Keratinocyte (primary cell): ENCODE results near the gene GNPTAB. TPM values are rescaled to one million over a fixed set of nuclear protein-coding genes. Genes with fewer than 3 reads are reported as not detected.

Experiments
- DNase-seq: peaks from one replicate; pipeline ENCODE4 v3.0.0-alpha.2; 2011; ENCODE audit warnings: low read depth, missing footprints, low spot score
- FAIRE-seq: peaks from 2 replicates; lab custom pipeline; 2011; peaks lifted over from hg19 to GRCh38; lab: Jason Lieb, UNC
- H2AFZ ChIP-seq: 2 replicates; pipeline ENCODE4 v1.6.0; 2012; ENCODE audit warnings: low read length, control low read depth, inconsistent platforms; ENCODE audit not compliant: control insufficient read depth
- H3K27ac ChIP-seq: 2 replicates; pipeline ENCODE4 v1.5.1; 2011; ENCODE audit warnings: low read length; ENCODE audit not compliant: control insufficient read depth, insufficient read depth
- H3K27me3 ChIP-seq: 3 replicates; pipeline ENCODE4 v1.6.0; 2011; ENCODE audit warnings: low read length; ENCODE audit not compliant: control insufficient read depth, insufficient read depth; ENCODE audit errors: extremely low read depth
- H3K36me3 ChIP-seq, 2 experiments: 2 replicates in 1 of 2; 3 replicates in 1 of 2; pipeline ENCODE4 v1.5.1; 2011; ENCODE audit warnings: low read length in 2 of 2, mild to moderate bottlenecking in 1 of 2; ENCODE audit not compliant: control insufficient read depth in 2 of 2, insufficient read depth in 2 of 2; ENCODE audit errors: extremely low read depth in 1 of 2
- H3K4me1 ChIP-seq: 3 replicates; pipeline ENCODE4 v1.5.1; 2011; ENCODE audit warnings: low read length; ENCODE audit not compliant: control insufficient read depth, insufficient read depth; ENCODE audit errors: extremely low read depth
- H3K4me2 ChIP-seq: 3 replicates; pipeline ENCODE4 v1.6.0; 2011; ENCODE audit warnings: low read depth, low read length; ENCODE audit not compliant: control insufficient read depth, insufficient read depth; ENCODE audit errors: extremely low read depth
- H3K4me3 ChIP-seq, 3 experiments: fragments of 200-600 bp in 1 of 3; sonication (generic) in 1 of 3; 2 replicates in 2 of 3; 3 replicates in 1 of 3; pipeline ENCODE4 v1.5.1; 2011 to 2016; ENCODE audit warnings: low read length in 3 of 3, mild to moderate bottlenecking in 3 of 3, control low read depth in 2 of 3, inconsistent platforms in 1 of 3, low read depth in 1 of 3, mixed read lengths in 1 of 3, mixed run types in 1 of 3, moderate library complexity in 1 of 3; ENCODE audit not compliant: control insufficient read depth in 2 of 3, insufficient read depth in 2 of 3; ENCODE audit errors: extremely low read depth in 1 of 3
- H3K79me2 ChIP-seq: 2 replicates; pipeline ENCODE4 v1.6.0; 2012; ENCODE audit warnings: low read length; ENCODE audit not compliant: control insufficient read depth, insufficient read depth
- H3K9ac ChIP-seq: 3 replicates; pipeline ENCODE4 v1.6.0; 2011; ENCODE audit warnings: low read length; ENCODE audit not compliant: control insufficient read depth, insufficient read depth; ENCODE audit errors: extremely low read depth
- H3K9me1 ChIP-seq: 3 replicates; pipeline ENCODE4 v1.6.0; 2011; ENCODE audit warnings: low read length; ENCODE audit not compliant: control insufficient read depth, insufficient read depth; ENCODE audit errors: extremely low read depth
- H3K9me3 ChIP-seq: 2 replicates; pipeline ENCODE4 v1.5.1; 2012; ENCODE audit warnings: low read depth, low read length; ENCODE audit not compliant: control insufficient read depth
- H4K20me1 ChIP-seq: 3 replicates; pipeline ENCODE4 v1.6.0; 2011; ENCODE audit warnings: low read length; ENCODE audit not compliant: control insufficient read depth, insufficient read depth; ENCODE audit errors: extremely low read depth
- EZH2 ChIP-seq: IDR thresholded peaks from one replicate; pipeline ENCODE4 v1.6.1; 2012; ENCODE audit warnings: inconsistent platforms, mild to moderate bottlenecking, low read length, moderate library complexity
- dilution Hi-C: fragments of 300-500 bp; cut with MboI; formaldehyde crosslinking; loops from one replicate; pipeline ENCODE4 v1.7.0; 2020; ENCODE audit warnings: low sequenced_read_pairs; ENCODE audit not compliant: extremely low pct_ligation_motif_present
- polyA plus RNA-seq, 5 experiments: library from polyadenylated mRNA; depleted of rRNA in 3 of 5; stranded (reverse) in 3 of 5; stranded (forward) in 1 of 5; unstranded in 1 of 5; fragments of >200 nt; gene quantifications; 1 replicate in 1 of 5; 2 replicates in 3 of 5; 3 replicates in 1 of 5; pipeline versions ENCODE4 v1.2.1 to v1.2.3, GENCODE V29; 2011 to 2012; ENCODE audit warnings: missing spikeins in 2 of 5, low read depth in 1 of 5, low replicate concordance in 1 of 5
- TF ChIP-seq, protein P1 (sequence below), 3 experiments: IDR thresholded peaks in 1 of 3; conservative IDR thresholded peaks in 1 of 3; optimal IDR thresholded peaks in 1 of 3; 2 replicates in 2 of 3; 3 replicates in 1 of 3; pipeline versions ENCODE3 to v1.5.1; 2011; ENCODE audit warnings: low read length in 3 of 3, mild to moderate bottlenecking in 3 of 3, moderate library complexity in 2 of 3, control low read depth in 1 of 3, inconsistent platforms in 1 of 3; ENCODE audit not compliant: insufficient read depth in 2 of 3; ENCODE audit errors: extremely low read depth in 1 of 3

The GNPTAB gene
- polyA plus RNA-seq, 1 donor (not counting 4 experiments of a cell fraction or from before 2014, with no cell fraction given): 35.7 TPM

DNA sequence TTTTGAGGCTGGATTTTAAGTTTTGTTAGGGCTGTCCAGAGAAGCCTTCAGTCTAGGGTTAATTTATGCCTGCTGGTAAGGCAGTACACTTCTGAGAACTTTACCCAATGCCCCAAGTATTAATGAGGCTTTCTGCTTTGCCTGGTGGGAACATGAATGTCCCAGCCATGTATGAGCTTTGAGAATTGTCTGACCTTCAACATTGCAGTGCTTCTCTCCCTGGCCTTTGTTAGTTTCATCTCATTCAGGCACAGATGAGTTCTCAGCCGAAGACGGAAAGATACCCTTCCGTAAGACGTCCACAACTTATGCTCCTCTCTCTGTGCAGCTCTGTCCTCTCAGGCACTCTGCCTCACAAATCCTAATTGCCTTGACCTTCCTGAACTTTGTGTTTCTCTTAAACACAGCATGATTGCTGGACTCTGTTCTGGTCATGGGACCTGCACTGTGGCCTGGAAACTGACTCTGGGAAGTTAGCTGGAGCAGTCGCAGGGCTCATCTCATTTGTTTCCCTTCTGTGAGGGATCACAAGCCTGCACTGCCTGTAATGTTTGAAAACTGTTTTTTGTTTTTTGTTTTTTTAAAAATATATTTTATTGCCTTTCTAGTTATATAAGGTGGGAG is 117.6 kb downstream of the GNPTAB start:
- H3K4me1 ChIP-seq: no peaks in the 10 kb centered on the region
- H3K4me3 ChIP-seq: no peak overlapping the region
- dilution Hi-C loops: no loop called here
- TF ChIP-seq EZH2: no peak
- TF ChIP-seq, protein P1, sequence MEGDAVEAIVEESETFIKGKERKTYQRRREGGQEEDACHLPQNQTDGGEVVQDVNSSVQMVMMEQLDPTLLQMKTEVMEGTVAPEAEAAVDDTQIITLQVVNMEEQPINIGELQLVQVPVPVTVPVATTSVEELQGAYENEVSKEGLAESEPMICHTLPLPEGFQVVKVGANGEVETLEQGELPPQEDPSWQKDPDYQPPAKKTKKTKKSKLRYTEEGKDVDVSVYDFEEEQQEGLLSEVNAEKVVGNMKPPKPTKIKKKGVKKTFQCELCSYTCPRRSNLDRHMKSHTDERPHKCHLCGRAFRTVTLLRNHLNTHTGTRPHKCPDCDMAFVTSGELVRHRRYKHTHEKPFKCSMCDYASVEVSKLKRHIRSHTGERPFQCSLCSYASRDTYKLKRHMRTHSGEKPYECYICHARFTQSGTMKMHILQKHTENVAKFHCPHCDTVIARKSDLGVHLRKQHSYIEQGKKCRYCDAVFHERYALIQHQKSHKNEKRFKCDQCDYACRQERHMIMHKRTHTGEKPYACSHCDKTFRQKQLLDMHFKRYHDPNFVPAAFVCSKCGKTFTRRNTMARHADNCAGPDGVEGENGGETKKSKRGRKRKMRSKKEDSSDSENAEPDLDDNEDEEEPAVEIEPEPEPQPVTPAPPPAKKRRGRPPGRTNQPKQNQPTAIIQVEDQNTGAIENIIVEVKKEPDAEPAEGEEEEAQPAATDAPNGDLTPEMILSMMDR (optimal IDR thresholded peaks at IDR 0.05 in 1 of 3, IDR thresholded peaks at IDR 0.05 in 1 of 3, conservative IDR thresholded peaks at IDR 0.05 in 1 of 3; ENCODE audit: extremely low read depth in 1 of 3, insufficient read depth in 2 of 3, low read length in 3 of 3): no peak
- H3K4me2 ChIP-seq: no peak overlapping the region
- FAIRE-seq (no peak), DNase-seq (no peak)
- no peaks in the 10 kb centered on the region for H3K9me3 ChIP-seq
- no peaks in the 10 kb centered on the region for H3K36me3 ChIP-seq
- H4K20me1 ChIP-seq: no peaks in the 10 kb centered on the region
- peaks cover 3% of the 10 kb centered on the region for H3K79me2 ChIP-seq
- no peak overlapping the region for H3K9ac ChIP-seq
- no peaks in the 10 kb centered on the region for H3K9me1 ChIP-seq
- H3K27ac ChIP-seq: no peak overlapping the region
- H3K27me3 ChIP-seq: no peaks in the 10 kb centered on the region
- no peak overlapping the region for H2AFZ ChIP-seq

DNA sequence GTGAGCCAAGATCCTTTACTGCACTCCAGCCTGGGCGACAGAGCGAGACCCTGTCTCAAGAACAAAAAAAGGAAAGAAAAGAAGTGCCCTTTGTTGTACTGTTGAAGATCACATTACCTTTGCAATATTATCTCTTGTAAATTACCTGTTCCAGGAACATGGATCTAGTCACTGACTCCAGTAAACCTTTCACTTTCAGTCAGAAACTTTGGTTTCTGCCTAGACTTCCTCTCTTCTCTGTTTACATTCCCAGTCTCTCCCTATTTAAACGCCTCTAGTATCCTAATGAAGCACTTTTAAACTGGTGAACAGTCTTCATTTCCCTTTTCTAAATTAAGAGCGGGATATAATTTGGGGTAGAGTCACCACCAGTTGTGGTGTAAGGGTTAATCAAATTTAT is 120.5 kb downstream of the GNPTAB start:
- Histone ChIP-seq H3K36me3 (no peaks in the 10 kb centered on the region), H3K27ac (no peak overlapping the region), H3K27me3 (no peaks in the 10 kb centered on the region), H4K20me1 (no peaks in the 10 kb centered on the region), H3K9me1 (no peaks in the 10 kb centered on the region), H3K4me3 (no peak overlapping the region), H3K79me2 (peaks cover 7% of the 10 kb centered on the region), H3K9ac (no peak overlapping the region), H3K4me2 (no peak overlapping the region), H3K9me3 (no peaks in the 10 kb centered on the region), H3K4me1 (no peaks in the 10 kb centered on the region), H2AFZ (no peak overlapping the region)
- dilution Hi-C loops: no loop called here
- no peak for FAIRE-seq
- DNase-seq: no peak
- TF ChIP-seq EZH2: no peak
- TF ChIP-seq, protein P1 (optimal IDR thresholded peaks at IDR 0.05 in 1 of 3, IDR thresholded peaks at IDR 0.05 in 1 of 3, conservative IDR thresholded peaks at IDR 0.05 in 1 of 3; ENCODE audit: extremely low read depth in 1 of 3, insufficient read depth in 2 of 3, low read length in 3 of 3): no peak
